Stimulated activated naive CD8-positive, alpha-beta T cell treated with anti-CD3 and anti-CD28 coated beads, Interleukin-15, Interleukin-2, amounts not matched to agents 100 ng/mL and 50 ng/mL, for 24 hours (primary cell): Measurements from ENCODE around the gene CDKN2A.

ENCODE experiments used
- H3K27ac Mint-ChIP-seq: one replicate; pipeline ENCODE4 v1.8.0; 2021; ENCODE audit warnings: mild to moderate bottlenecking, mixed read lengths
- H3K27me3 Mint-ChIP-seq: one replicate; pipeline ENCODE4 v1.8.0; 2021; ENCODE audit warnings: mixed read lengths
- H3K36me3 Mint-ChIP-seq: one replicate; pipeline ENCODE4 v1.8.0; 2021; ENCODE audit warnings: low read depth, mixed read lengths
- H3K4me1 Mint-ChIP-seq: one replicate; pipeline ENCODE4 v1.8.0; 2021; ENCODE audit warnings: low read depth, mixed read lengths
- H3K4me3 Mint-ChIP-seq: one replicate; pipeline ENCODE4 v1.8.0; 2021; ENCODE audit warnings: mild to moderate bottlenecking, mixed read lengths
- H3K9me3 Mint-ChIP-seq: one replicate; pipeline ENCODE4 v1.8.0; 2021; ENCODE audit warnings: mixed read lengths

The CDKN2A gene

GRCh38 chr9:21993893-21994555 is at the start of gene CDKN2A:
CDKN2A (minus strand) TSS chr9:21994392.
- Mint-ChIP-seq H3K27ac (peak within 1 kb of the TSS; percentile 86), H3K9me3 (no peaks in the 10 kb centered on the region), H3K27me3 (peaks cover 46% of the 10 kb centered on the region), H3K36me3 (no peaks in the 10 kb centered on the region), H3K4me3 (peak within 1 kb of the TSS; percentile 87), H3K4me1 (peaks cover 25% of the 10 kb centered on the region)

- peaks cover 27% of the 10 kb centered on the region for H3K4me1 Mint-ChIP-seq
- no peak overlapping the region for H3K4me3 Mint-ChIP-seq
- H3K36me3 Mint-ChIP-seq, result no peaks in the 10 kb centered on the region
- no peaks in the 10 kb centered on the region for H3K9me3 Mint-ChIP-seq
- no peak overlapping the region for H3K27ac Mint-ChIP-seq
- H3K27me3 Mint-ChIP-seq, result peaks cover 22% of the 10 kb centered on the region
Observed at GRCh38 chr9:22043928-22044327, 49.7 kb upstream of the CDKN2A start.

GRCh38 chr9:22041775-22042174 is 47.6 kb upstream of the CDKN2A start:
- Mint-ChIP-seq H3K27ac (no peak overlapping the region), H3K4me1 (peaks cover 36% of the 10 kb centered on the region), H3K4me3 (no peak overlapping the region), H3K27me3 (peaks cover 11% of the 10 kb centered on the region), H3K36me3 (no peaks in the 10 kb centered on the region), H3K9me3 (no peaks in the 10 kb centered on the region)

- H3K27ac Mint-ChIP-seq, result no peak overlapping the region
- no peak overlapping the region for H3K4me3 Mint-ChIP-seq
- H3K4me1 Mint-ChIP-seq, result peaks cover 33% of the 10 kb centered on the region
- H3K9me3 Mint-ChIP-seq, result no peaks in the 10 kb centered on the region
- H3K36me3 Mint-ChIP-seq, result no peaks in the 10 kb centered on the region
- H3K27me3 Mint-ChIP-seq, result peaks cover 11% of the 10 kb centered on the region
Observed at GRCh38 chr9:22041344-22041743, 47.2 kb upstream of the CDKN2A start.

- H3K27me3 Mint-ChIP-seq, result peaks cover 11% of the 10 kb centered on the region
- no peak overlapping the region for H3K4me3 Mint-ChIP-seq
- peaks cover 32% of the 10 kb centered on the region for H3K4me1 Mint-ChIP-seq
- no peaks in the 10 kb centered on the region for H3K36me3 Mint-ChIP-seq
- no peaks in the 10 kb centered on the region for H3K9me3 Mint-ChIP-seq
- no peak overlapping the region for H3K27ac Mint-ChIP-seq
Observed at GRCh38 chr9:22040760-22041159, 46.6 kb upstream of the CDKN2A start.

- H3K4me1 Mint-ChIP-seq, result peaks cover 32% of the 10 kb centered on the region
- H3K4me3 Mint-ChIP-seq, result no peak overlapping the region
- no peaks in the 10 kb centered on the region for H3K9me3 Mint-ChIP-seq
- H3K36me3 Mint-ChIP-seq, result no peaks in the 10 kb centered on the region
- peaks cover 11% of the 10 kb centered on the region for H3K27me3 Mint-ChIP-seq
- no peak overlapping the region for H3K27ac Mint-ChIP-seq
Observed at GRCh38 chr9:22039258-22039657, 45.1 kb upstream of the CDKN2A start.

GRCh38 chr9:22037954-22038690 is 43.9 kb upstream of the CDKN2A start:
- no peaks in the 10 kb centered on the region for H3K9me3 Mint-ChIP-seq
- peaks cover 32% of the 10 kb centered on the region for H3K4me1 Mint-ChIP-seq
- no peak overlapping the region for H3K27ac Mint-ChIP-seq
- no peaks in the 10 kb centered on the region for H3K36me3 Mint-ChIP-seq
- no peak overlapping the region for H3K4me3 Mint-ChIP-seq
- H3K27me3 Mint-ChIP-seq, result peaks cover 4% of the 10 kb centered on the region

- Mint-ChIP-seq H3K9me3 (no peaks in the 10 kb centered on the region), H3K27ac (no peak overlapping the region), H3K4me1 (peaks cover 32% of the 10 kb centered on the region)
Observed at GRCh38 chr9:22036866-22037626, 42.9 kb upstream of the CDKN2A start.

GRCh38 chr9:22035591-22036011 is 41.4 kb upstream of the CDKN2A start:
- Mint-ChIP-seq H3K27me3 (no peaks in the 10 kb centered on the region), H3K9me3 (no peaks in the 10 kb centered on the region), H3K27ac (no peak overlapping the region), H3K4me3 (no peak overlapping the region), H3K36me3 (no peaks in the 10 kb centered on the region), H3K4me1 (peaks cover 24% of the 10 kb centered on the region)

More at GRCh38 chr9:22036866-22037626, 42.9 kb upstream of the CDKN2A start:
- Mint-ChIP-seq H3K36me3 (no peaks in the 10 kb centered on the region), H3K27me3 (no peaks in the 10 kb centered on the region), H3K4me3 (no peak overlapping the region)

GRCh38 chr9:22033012-22033630 is 38.9 kb upstream of the CDKN2A start:
- Mint-ChIP-seq H3K9me3 (no peaks in the 10 kb centered on the region), H3K27ac (no peak overlapping the region)

GRCh38 chr9:22031655-22032411 is 37.6 kb upstream of the CDKN2A start:
- Mint-ChIP-seq H3K4me3 (no peak overlapping the region), H3K27me3 (no peaks in the 10 kb centered on the region), H3K4me1 (peaks cover 16% of the 10 kb centered on the region), H3K36me3 (no peaks in the 10 kb centered on the region), H3K9me3 (no peaks in the 10 kb centered on the region), H3K27ac (no peak overlapping the region)

More at GRCh38 chr9:22033012-22033630, 38.9 kb upstream of the CDKN2A start:
- Mint-ChIP-seq H3K4me3 (no peak overlapping the region), H3K27me3 (no peaks in the 10 kb centered on the region), H3K36me3 (no peaks in the 10 kb centered on the region), H3K4me1 (peaks cover 24% of the 10 kb centered on the region)

GRCh38 chr9:22030101-22030598 is 36.0 kb upstream of the CDKN2A start:
- Mint-ChIP-seq H3K27ac (no peak overlapping the region), H3K4me1 (peaks cover 5% of the 10 kb centered on the region), H3K9me3 (no peaks in the 10 kb centered on the region), H3K27me3 (no peaks in the 10 kb centered on the region), H3K36me3 (no peaks in the 10 kb centered on the region), H3K4me3 (no peak overlapping the region)

- no peak overlapping the region for H3K4me3 Mint-ChIP-seq
- no peak overlapping the region for H3K27ac Mint-ChIP-seq
- no peaks in the 10 kb centered on the region for H3K9me3 Mint-ChIP-seq
- H3K36me3 Mint-ChIP-seq, result no peaks in the 10 kb centered on the region
- H3K4me1 Mint-ChIP-seq, result peaks cover 5% of the 10 kb centered on the region
- peaks cover 2% of the 10 kb centered on the region for H3K27me3 Mint-ChIP-seq
Observed at GRCh38 chr9:22029231-22029630, 35.0 kb upstream of the CDKN2A start.

- Mint-ChIP-seq H3K4me1 (peaks cover 5% of the 10 kb centered on the region), H3K27ac (no peak overlapping the region), H3K9me3 (no peaks in the 10 kb centered on the region), H3K36me3 (no peaks in the 10 kb centered on the region), H3K4me3 (no peak overlapping the region), H3K27me3 (peaks cover 2% of the 10 kb centered on the region)
Observed at GRCh38 chr9:22028394-22028793, 34.2 kb upstream of the CDKN2A start.
